Spleen (tissue), 11 donors: ENCODE data around the gene HHAT. TPM values are rescaled to one million over a fixed set of nuclear protein-coding genes. Genes with fewer than 3 reads are reported as not detected.

Experiments used
- DNase-seq: peaks from one replicate; pipeline ENCODE4 v3.0.0-alpha.2; 2020
- H3K27ac ChIP-seq, 8 donors: fragments of 200-600 bp; sonication (generic) in 7 of 8; 1 replicate in 4 of 8; 2 replicates in 4 of 8; pipeline versions ENCODE4 v1.5.0 to v1.8.0; 2016 to 2021; ENCODE audit warnings: inconsistent platforms in 4 of 8, mild to moderate bottlenecking in 4 of 8, moderate library complexity in 1 of 8
- H3K27me3 ChIP-seq, 7 donors: fragments of 200-600 bp; sonication (generic) in 6 of 7; replicated peaks in 1 of 7; 1 replicate in 4 of 7; 2 replicates in 3 of 7; pipeline versions ENCODE4 v1.5.0 to v1.8.0; 2016 to 2021; ENCODE audit warnings: inconsistent platforms in 3 of 7, mild to moderate bottlenecking in 1 of 7
- H3K36me3 ChIP-seq, 6 donors: fragments of 200-600 bp; sonication (generic) in 5 of 6; 1 replicate in 4 of 6; 2 replicates in 2 of 6; pipeline versions ENCODE4 v1.5.0 to v1.8.0; 2016 to 2021; ENCODE audit warnings: inconsistent platforms in 2 of 6
- H3K4me1 ChIP-seq, 6 donors: fragments of 200-600 bp; sonication (generic) in 5 of 6; 1 replicate in 3 of 6; 2 replicates in 3 of 6; pipeline versions ENCODE4 v1.5.0 to v1.8.0; 2016 to 2021; ENCODE audit warnings: inconsistent platforms in 3 of 6
- H3K4me3 ChIP-seq, 8 donors: fragments of 200-600 bp; sonication (generic) in 7 of 8; 1 replicate in 4 of 8; 2 replicates in 4 of 8; pipeline versions ENCODE4 v1.5.0 to v1.8.0; 2016 to 2021; ENCODE audit warnings: inconsistent platforms in 4 of 8, mild to moderate bottlenecking in 4 of 8, moderate library complexity in 2 of 8
- H3K9me3 ChIP-seq, 8 donors: fragments of 200-600 bp; sonication (generic) in 7 of 8; 1 replicate in 4 of 8; 2 replicates in 4 of 8; pipeline versions ENCODE4 v1.5.0 to v1.8.0; 2016 to 2021; ENCODE audit warnings: inconsistent platforms in 4 of 8
- POLR2A ChIP-seq, 3 donors: fragments of 450-650 bp; IDR thresholded peaks; one replicate each; pipeline ENCODE4 v1.5.1; 2017; ENCODE audit warnings: antibody characterized with exemption in 3 of 3, mild to moderate bottlenecking in 1 of 3
- POLR2AphosphoS5 ChIP-seq, 3 donors: sonication (generic); formaldehyde crosslinking; IDR thresholded peaks; one replicate each; pipeline ENCODE4 v1.5.1; 2017; ENCODE audit warnings: antibody characterized with exemption in 3 of 3
- WGBS, 5 donors: extraction: QIAGEN DNeasy Blood & Tissue Kit in 3 of 5; methylation state at CpG; one replicate each; pipeline versions ENCODE4 v1.1.5 to v1.1.7; 2013 to 2018; 5-methylcytosine and 5-hydroxymethylcytosine counted together
- intact Hi-C: fragments of 100-400 bp; cut with DNase I; formaldehyde crosslinking; loops from one replicate; pipeline ENCODE4 v1.15.0; 2023; ENCODE audit warnings: low total_unique reads
- polyA plus RNA-seq, 3 donors: library from polyadenylated mRNA; stranded (reverse); fragments of 200-250 nt; gene quantifications; one replicate each; pipeline ENCODE4 v1.2.1, GENCODE V29; 2013
- total RNA-seq, 7 donors: library from RNA; depleted of rRNA in 3 of 7; stranded (reverse); fragments of >200 nt in 3 of 7; fragmentation: NEBNext Ultra II Directional in 4 of 7; extraction: Animal tissue kit (Norgen Biotek cat#: 25700) in 4 of 7; gene quantifications; one replicate each; pipeline versions ENCODE4 v1.1.0 to v1.2.1, GENCODE V29; 2016 to 2021
- TF ChIP-seq, protein P1 (sequence below), 11 experiments: fragments of 200-600 bp in 7 of 11; fragments of 450-650 bp in 4 of 11; sonication (generic) in 4 of 11; IDR thresholded peaks in 8 of 11; conservative IDR thresholded peaks in 3 of 11; 1 replicate in 7 of 11; 2 replicates in 4 of 11; pipeline versions ENCODE4 v1.4.0 to v1.8.0; 2016 to 2021; ENCODE audit warnings: antibody characterized with exemption in 11 of 11, inconsistent platforms in 4 of 11, mild to moderate bottlenecking in 1 of 11
- donor health status: healthy with polysubstance abuse.
- donor health status: DM: no; HTN: no; CAD: no; lungs with moderate emphysema.
- donor health status: DM: no; HTN: no; CAD: no.
- donor health status: Bipolar disorder and iron deficiency.
- donor health status: healthy.
- donor health status: DM: no; HTN: no; CAD: no.
- donor health status: DM: yes; HTN: yes; CAD: no.

Gene HHAT
- total and polyA plus RNA-seq, 10 donors: 1.3 to 8.8 (median 4.7) TPM

DNA sequence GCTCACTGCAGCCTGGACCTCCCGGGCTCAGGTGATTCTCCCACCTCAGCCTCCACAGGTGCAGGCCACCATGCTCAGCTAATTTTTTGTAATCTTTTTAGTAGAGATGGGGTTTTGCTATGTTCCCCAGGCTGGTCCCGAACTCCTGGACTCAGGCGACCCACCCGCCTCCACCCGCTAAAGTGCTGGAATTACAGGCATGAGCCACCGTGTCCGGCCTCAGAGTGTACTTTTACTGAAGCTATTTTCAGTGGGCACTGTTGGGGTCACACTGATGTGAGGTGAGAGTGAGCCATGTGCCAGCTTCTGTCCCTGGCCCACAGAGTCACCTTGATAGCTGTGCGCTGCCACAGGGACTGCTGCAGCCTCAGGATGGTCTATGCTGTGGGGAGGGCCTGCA, 25.3 kb upstream of the HHAT start:
- no peaks in the 10 kb centered on the region for H3K36me3 ChIP-seq
- peaks cover 0 to 7% (median 0%) of the 10 kb centered on the region in 7 donors for H3K27me3 ChIP-seq
- no peaks in the 10 kb centered on the region for H3K9me3 ChIP-seq
- TF ChIP-seq, protein P1, sequence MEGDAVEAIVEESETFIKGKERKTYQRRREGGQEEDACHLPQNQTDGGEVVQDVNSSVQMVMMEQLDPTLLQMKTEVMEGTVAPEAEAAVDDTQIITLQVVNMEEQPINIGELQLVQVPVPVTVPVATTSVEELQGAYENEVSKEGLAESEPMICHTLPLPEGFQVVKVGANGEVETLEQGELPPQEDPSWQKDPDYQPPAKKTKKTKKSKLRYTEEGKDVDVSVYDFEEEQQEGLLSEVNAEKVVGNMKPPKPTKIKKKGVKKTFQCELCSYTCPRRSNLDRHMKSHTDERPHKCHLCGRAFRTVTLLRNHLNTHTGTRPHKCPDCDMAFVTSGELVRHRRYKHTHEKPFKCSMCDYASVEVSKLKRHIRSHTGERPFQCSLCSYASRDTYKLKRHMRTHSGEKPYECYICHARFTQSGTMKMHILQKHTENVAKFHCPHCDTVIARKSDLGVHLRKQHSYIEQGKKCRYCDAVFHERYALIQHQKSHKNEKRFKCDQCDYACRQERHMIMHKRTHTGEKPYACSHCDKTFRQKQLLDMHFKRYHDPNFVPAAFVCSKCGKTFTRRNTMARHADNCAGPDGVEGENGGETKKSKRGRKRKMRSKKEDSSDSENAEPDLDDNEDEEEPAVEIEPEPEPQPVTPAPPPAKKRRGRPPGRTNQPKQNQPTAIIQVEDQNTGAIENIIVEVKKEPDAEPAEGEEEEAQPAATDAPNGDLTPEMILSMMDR (IDR thresholded peaks at IDR 0.05 in 8 of 11, conservative IDR thresholded peaks at IDR 0.05 in 3 of 11): no peak
- TF ChIP-seq POLR2A (IDR thresholded peaks at IDR 0.05) (no peak), POLR2AphosphoS5 (IDR thresholded peaks at IDR 0.05) (no peak)
- no peak overlapping the region for H3K27ac ChIP-seq
- intact Hi-C loops: no loop called here
- no peaks in the 10 kb centered on the region for H3K4me1 ChIP-seq
- DNase-seq: no peak
- 92 to 98% (median 95%) methylated on average over 8 of the region's 8 CpGs for WGBS, 5 donors
- no peak overlapping the region for H3K4me3 ChIP-seq

GRCh38 chr1:210310562-210311153, 18.0 kb upstream of the HHAT start:
- DNase-seq: no peak
- no peak for TF ChIP-seq POLR2A (IDR thresholded peaks at IDR 0.05)
- no peak for TF ChIP-seq POLR2AphosphoS5 (IDR thresholded peaks at IDR 0.05)
- TF ChIP-seq, protein P1 (IDR thresholded peaks at IDR 0.05 in 8 of 11, conservative IDR thresholded peaks at IDR 0.05 in 3 of 11): no peak
- H3K4me3 ChIP-seq: peak overlapping the region in 3 of 8 donors; percentile 28 to 70 (median 39)
- no peaks in the 10 kb centered on the region for H3K36me3 ChIP-seq
- 12 to 29% (median 17%) methylated on average over 3 to 7 of the region's 7 CpGs for WGBS, 5 donors
- H3K27ac ChIP-seq: peak overlapping the region in 2 of 8 donors; percentile 53 to 57
- H3K9me3 ChIP-seq: no peaks in the 10 kb centered on the region
- H3K4me1 ChIP-seq: peaks cover 0 to 18% (median 13%) of the 10 kb centered on the region in 6 donors
- intact Hi-C loops: loop anchor here (5.0 kb wide), 1 partner anchor 173 kb away; no protein-coding TSS in a partner anchor
- H3K27me3 ChIP-seq: peaks cover 0 to 6% (median 0%) of the 10 kb centered on the region in 7 donors

GRCh38 chr1:210311726-210312493, 16.8 kb upstream of the HHAT start:
- 52 to 71% (median 59%) methylated on average over 18 of the region's 18 CpGs for WGBS, 5 donors
- peaks cover 0 to 6% (median 0%) of the 10 kb centered on the region in 7 donors for H3K27me3 ChIP-seq
- TF ChIP-seq, protein P1 (IDR thresholded peaks at IDR 0.05 in 8 of 11, conservative IDR thresholded peaks at IDR 0.05 in 3 of 11): no peak
- TF ChIP-seq POLR2AphosphoS5 (IDR thresholded peaks at IDR 0.05) (no peak), POLR2A (IDR thresholded peaks at IDR 0.05) (no peak)
- DNase-seq: no peak
- no peaks in the 10 kb centered on the region for H3K9me3 ChIP-seq
- H3K36me3 ChIP-seq: no peaks in the 10 kb centered on the region
- peaks cover 0 to 18% (median 13%) of the 10 kb centered on the region in 6 donors for H3K4me1 ChIP-seq
- H3K27ac ChIP-seq: peak overlapping the region in 6 of 8 donors; percentile 6 to 57 (median 40)
- H3K4me3 ChIP-seq: peak overlapping the region in 4 of 8 donors; percentile 28 to 70 (median 36)
- intact Hi-C loops: loop anchor here (5.0 kb wide), 1 partner anchor 175 kb away; no protein-coding TSS in a partner anchor
